ENCODE data around the gene CLDN2.
"Not testable (repeated sequence)": the region's sequence is repeated elsewhere in the genome, so short reads cannot be mapped to it uniquely, and the experiment has no call there.

The CLDN2 gene

GRCh38 chrX:106954041-106954440, 33.8 kb downstream of the CLDN2 start:
- TF ChIP-seq CTCF (IDR thresholded peaks at IDR 0.05; ENCODE audit: borderline replicate concordance, insufficient read depth, low read depth, low read length) = no peak
- H3K4me3 ChIP-seq (ENCODE audit: low read depth, low read length) = no peak overlapping the region

DNA sequence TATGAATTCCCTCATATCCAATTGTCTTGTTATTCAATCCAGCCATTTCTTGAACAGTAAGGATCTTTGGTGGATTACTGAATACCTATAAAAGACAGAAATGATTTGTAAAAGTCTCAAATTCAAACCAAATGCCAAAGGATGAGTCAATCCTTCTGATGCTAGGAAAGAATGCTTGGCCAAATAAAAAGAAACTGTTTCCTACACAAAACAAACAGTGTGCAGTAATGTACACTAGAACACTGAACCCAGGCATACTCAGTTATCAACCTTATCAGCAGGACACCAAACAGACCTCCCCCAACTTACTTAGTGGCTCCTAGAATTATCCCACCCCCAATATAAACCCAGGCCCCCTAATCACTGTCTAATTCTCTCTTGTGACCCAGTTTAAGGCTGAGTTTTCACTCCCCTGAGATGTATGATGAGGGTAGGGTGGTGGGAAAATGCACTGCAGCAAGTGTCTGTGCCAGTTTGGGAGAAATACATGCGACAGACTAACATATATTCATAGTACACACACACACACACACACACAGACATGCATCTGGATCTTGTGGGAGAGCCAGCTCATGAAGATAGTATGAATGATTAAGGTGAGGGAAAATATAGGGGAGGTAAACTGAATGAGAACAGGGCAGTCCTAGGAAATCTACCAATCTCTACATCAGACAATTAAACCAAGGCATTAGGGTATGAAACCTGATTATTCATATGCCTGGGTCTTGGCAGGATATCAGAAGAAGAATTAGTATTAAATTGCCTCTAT, 35.0 kb downstream of the CLDN2 start:
- TF ChIP-seq CTCF (IDR thresholded peaks at IDR 0.05; ENCODE audit: borderline replicate concordance, insufficient read depth, low read depth, low read length) = no peak
- H3K4me3 ChIP-seq (ENCODE audit: low read depth, low read length) = no peak overlapping the region

- no peak overlapping the region for H3K4me3 ChIP-seq (ENCODE audit: low read depth, low read length)
- no peak for TF ChIP-seq CTCF (IDR thresholded peaks at IDR 0.05; ENCODE audit: borderline replicate concordance, insufficient read depth, low read depth, low read length)
These were observed 37.7 kb downstream of the CLDN2 start for GRCh38 chrX:106957856-106958255.

DNA sequence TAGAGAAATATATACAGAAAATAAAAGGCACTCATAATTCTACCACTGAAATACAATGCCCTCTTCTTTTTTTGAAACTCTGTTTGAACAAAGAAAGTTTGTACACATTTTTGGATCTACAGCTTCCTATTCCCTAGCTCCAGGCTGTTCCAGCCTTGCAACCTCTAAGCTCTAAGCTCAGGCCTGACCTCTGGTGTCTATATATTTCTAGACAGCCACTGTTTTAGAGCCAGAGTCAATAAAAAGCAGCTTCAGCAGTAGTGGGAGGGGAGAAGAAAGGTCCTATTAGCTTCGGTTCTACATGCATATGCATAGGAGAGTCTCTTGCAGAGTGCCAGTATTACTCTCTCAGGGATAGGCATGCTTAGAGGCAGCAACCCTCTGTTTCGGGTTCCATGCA, 39.7 kb downstream of the CLDN2 start:
- H3K4me3 ChIP-seq (ENCODE audit: low read depth, low read length) = no peak overlapping the region
- TF ChIP-seq CTCF (IDR thresholded peaks at IDR 0.05; ENCODE audit: borderline replicate concordance, insufficient read depth, low read depth, low read length) = no peak

- no peak for TF ChIP-seq CTCF (IDR thresholded peaks at IDR 0.05; ENCODE audit: borderline replicate concordance, insufficient read depth, low read depth, low read length)
These were observed 42.9 kb downstream of the CLDN2 start for GRCh38 chrX:106963111-106963510.

GRCh38 chrX:106964290-106964689, 44.1 kb downstream of the CLDN2 start:
- TF ChIP-seq CTCF (IDR thresholded peaks at IDR 0.05; ENCODE audit: borderline replicate concordance, insufficient read depth, low read depth, low read length) = no peak
- no peak overlapping the region for H3K4me3 ChIP-seq (ENCODE audit: low read depth, low read length)

More at GRCh38 chrX:106963111-106963510, 42.9 kb downstream of the CLDN2 start:
- H3K4me3 ChIP-seq (ENCODE audit: low read depth, low read length) = no peak overlapping the region

DNA sequence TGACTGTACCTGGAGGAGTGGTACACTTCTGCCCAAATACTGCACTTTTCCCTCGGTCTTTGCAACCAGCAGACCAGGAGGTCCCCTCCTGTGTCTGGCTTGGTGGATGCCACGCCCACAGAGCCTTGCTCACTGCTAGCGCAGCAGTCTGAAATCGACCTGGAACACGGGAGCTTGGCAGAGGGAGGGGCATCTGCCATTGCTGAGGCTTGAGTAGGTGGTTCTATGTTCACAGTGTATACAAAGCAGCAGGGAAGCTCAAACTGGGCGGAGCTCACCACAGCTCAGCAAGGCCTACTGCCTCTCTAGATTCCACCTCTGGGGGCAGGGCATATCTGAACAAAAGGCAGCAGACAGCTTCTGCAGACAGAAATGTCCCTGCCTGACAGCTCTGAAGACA, 46.3 kb downstream of the CLDN2 start:
- H3K4me3 ChIP-seq (ENCODE audit: low read depth, low read length) = not testable (repeated sequence)
